SK-MEL-5 (cell line): ENCODE measurements around the gene COPG2. TPM values are rescaled to one million over a fixed set of nuclear protein-coding genes. Genes with fewer than 3 reads are reported as not detected.

Experiments
- DNase-seq: peaks from one replicate; pipeline ENCODE4 v3.0.0-alpha.2; 2016; ENCODE audit warnings: low read depth, low spot score
- in situ Hi-C: cut with HindIII; loops from 2 replicates; pipeline ENCODE4 v1.10.0; 2016; ENCODE audit warnings: low sequenced_read_pairs, high pct_unique_total_duplicates, low pct_unique_long_range_greater_than_20kb
- small RNA-seq, 2 experiments: library from RNA; depleted of rRNA; stranded (forward); fragments of <200 nt; gene quantifications; one replicate each; pipeline ENCODE3, GENCODE V24; 2014
- total RNA-seq: library from RNA; depleted of rRNA; stranded (reverse); fragments of >200 nt; shearing (Covaris generic); gene quantifications from 2 replicates; pipeline ENCODE4 v1.2.3, GENCODE V29; 2014; rRNA removed

The COPG2 gene
- total RNA-seq, 1 experiment from 2014 or later = 43.6 TPM

GRCh38 chr7:130463553-130464434 lies 204.8 kb downstream of the COPG2 start:
- in situ Hi-C loops = no loop called here
- DNase-seq = no peak

- in situ Hi-C loops = no loop called here
- no peak for DNase-seq
These were observed 207.3 kb downstream of the COPG2 start for GRCh38 chr7:130461272-130461671.

GRCh38 chr7:130458257-130458656 lies 210.3 kb downstream of the COPG2 start:
- in situ Hi-C loops = no loop called here

More at GRCh38 chr7:130458257-130458656, 210.3 kb downstream of the COPG2 start:
- no peak for DNase-seq

Small RNA genes lying within 50 kb of the gene (small RNA-seq; reads per million reads assigned to genes)
- gene MIR335 (0 reads per million in 2 experiments), gene RF02148 (0 reads per million in 2 experiments), gene RF02149 (0 reads per million in 2 experiments), gene RF02150 (0 reads per million in 2 experiments), gene RNA5SP246 (7.2 to 13.6 reads per million in 2 experiments)

Other genes starting within 250 kb of the COPG2 start
- gene CEP41, start 227.7 kb downstream of the COPG2 start, total RNA-seq = 16.0 and 17.5 TPM in 2 replicates
- not detected in 2 replicates for gene MEST, start 176.7 kb downstream of the COPG2 start, total RNA-seq
- not detected in 2 replicates for gene TSGA13, start 17.8 kb upstream of the COPG2 start, total RNA-seq
- gene KLF14, start 65.5 kb upstream of the COPG2 start, total RNA-seq = 0.69 and 1.0 TPM in 2 replicates